NB4 (cell line): Measurements from ENCODE around the gene PXN.

Experiments
- CTCF ChIP-seq: IDR thresholded peaks from one replicate; pipeline ENCODE4 v1.5.1; 2012; ENCODE audit warnings: low read depth, low read length
- MYC ChIP-seq: IDR thresholded peaks from 2 replicates; pipeline ENCODE4 v1.6.1; 2011; ENCODE audit warnings: low read depth, low read length
- POLR2A ChIP-seq: IDR thresholded peaks from 2 replicates; pipeline ENCODE4 v1.6.1; 2011; ENCODE audit warnings: mild to moderate bottlenecking; ENCODE audit not compliant: insufficient read length; ENCODE audit errors: extremely low read depth

GRCh38 chr12:120249875-120250795 is 15.4 kb downstream of the PXN start:
- TF ChIP-seq CTCF (no peak), POLR2A (no peak), MYC (no peak)
